K562 (cell line): ENCODE measurements around the gene ATP13A1. TPM values are rescaled to one million over a fixed set of nuclear protein-coding genes. Genes with fewer than 3 reads are reported as not detected.

Experiments
- ATAC-seq: fragments of 200-7000 bp; cut with Tn5 transposase; 3 replicates; pipeline ENCODE4 v1.9.1; 2020; ENCODE audit warnings: moderate library complexity
- BruUV-seq: library from RNA; stranded (reverse); fragments of 400-500 nt; replicated peaks from 2 replicates; lab custom pipeline; 2021; lab: Mats Ljungman, UMichigan
- CTCF ChIA-PET: fragments of 300-600 bp; formaldehyde crosslinking; extraction: SDS; loops from one replicate; lab custom pipeline; 2021; ENCODE audit warnings: low intra/inter-chr PET ratio; lab: Yijun Ruan, JAX
- POLR2A ChIA-PET: fragments of 300-600, 350-650 bp; sonication (Branson Sonifier 250); formaldehyde crosslinking; extraction: SDS; loops from one replicate; lab custom pipeline; 2021; ENCODE audit warnings: antibody characterized with exemption, inconsistent platforms; lab: Yijun Ruan, JAX
- DNase-seq, 4 experiments: peaks; one replicate each; pipeline versions ENCODE4 v3.0.0 to v3.0.0-alpha.2; 2011 to 2018; ENCODE audit warnings: low spot score in 3 of 4, mixed read lengths in 3 of 4; ENCODE audit errors: extremely low read depth in 1 of 4
- FAIRE-seq: peaks from 2 replicates; lab custom pipeline; 2011; peaks lifted over from hg19 to GRCh38; lab: Jason Lieb, UNC
- H2AFZ ChIP-seq: 2 replicates; pipeline ENCODE4 v1.6.0; 2011; ENCODE audit warnings: low read depth, low read length, control low read depth, inconsistent platforms
- H3K27ac ChIP-seq: fragments of 200-600 bp; 3 replicates; pipeline ENCODE4 v1.8.0; 2011; ENCODE audit warnings: low read depth, mild to moderate bottlenecking, control low read depth, inconsistent platforms, low read length, moderate library complexity, mixed read lengths; ENCODE audit errors: extremely low read depth
- H3K27me3 ChIP-seq, 2 experiments: fragments of 300-600 bp in 1 of 2; 2 replicates in 1 of 2; 3 replicates in 1 of 2; pipeline versions ENCODE4 v1.6.0 to v1.8.0; 2011; ENCODE audit warnings: inconsistent platforms in 2 of 2, low read length in 2 of 2, mild to moderate bottlenecking in 1 of 2, mixed read lengths in 1 of 2, moderate library complexity in 1 of 2; ENCODE audit not compliant: control insufficient read depth in 2 of 2, insufficient read depth in 2 of 2
- H3K36me3 ChIP-seq: fragments of 300-600 bp; 3 replicates; pipeline ENCODE4 v1.8.0; 2011; ENCODE audit warnings: mild to moderate bottlenecking, low read length, inconsistent platforms; ENCODE audit not compliant: control insufficient read depth, insufficient read depth
- H3K4me1 ChIP-seq, 2 experiments: fragments of 200-600 bp in 1 of 2; replicated peaks in 1 of 2; 2 replicates in 1 of 2; 3 replicates in 1 of 2; pipeline versions ENCODE4 v1.5.1 to v1.8.0; 2011; ENCODE audit warnings: inconsistent platforms in 2 of 2, low read length in 2 of 2, mild to moderate bottlenecking in 1 of 2, mixed read lengths in 1 of 2, moderate library complexity in 1 of 2; ENCODE audit not compliant: control insufficient read depth in 2 of 2, insufficient read depth in 2 of 2
- H3K4me2 ChIP-seq: 2 replicates; pipeline ENCODE4 v1.6.1; 2011; ENCODE audit warnings: low read length, control low read depth, inconsistent platforms, mixed read lengths; ENCODE audit not compliant: insufficient read depth
- H3K4me3 ChIP-seq: fragments of 200-600 bp; sonication (generic), shearing (Covaris generic); 2 replicates; pipeline ENCODE4 v1.5.1; 2016; ENCODE audit warnings: control low read depth, inconsistent platforms
- H3K79me2 ChIP-seq: fragments of 200-600 bp; 3 replicates; pipeline ENCODE4 v1.8.0; 2011; ENCODE audit warnings: low read length, inconsistent platforms; ENCODE audit not compliant: control insufficient read depth, insufficient read depth
- H3K9ac ChIP-seq, 2 experiments: 2 replicates each; pipeline versions ENCODE4 v1.6.0 to v1.6.1; 2011; ENCODE audit warnings: low read depth in 2 of 2, low read length in 2 of 2, control low read depth in 1 of 2, inconsistent platforms in 1 of 2, mild to moderate bottlenecking in 1 of 2, mixed read lengths in 1 of 2; ENCODE audit not compliant: insufficient read depth in 1 of 2
- H3K9me1 ChIP-seq: one replicate; pipeline ENCODE4 v1.6.0; 2011; ENCODE audit warnings: inconsistent platforms, mild to moderate bottlenecking, low read length, moderate library complexity; ENCODE audit not compliant: control insufficient read depth, insufficient read depth
- H3K9me3 ChIP-seq: replicated peaks from 2 replicates; pipeline ENCODE4 v1.5.1; 2011; ENCODE audit warnings: low read depth, low read length, inconsistent platforms; ENCODE audit not compliant: control insufficient read depth, insufficient read depth
- H4K20me1 ChIP-seq: replicated peaks from 2 replicates; pipeline ENCODE4 v1.6.1; 2011; ENCODE audit warnings: low read length, inconsistent platforms, mixed read lengths; ENCODE audit not compliant: control insufficient read depth, insufficient read depth
- BACH1 ChIP-seq: fragments of 200-800 bp; sonication (Bioruptor generic); IDR thresholded peaks from 2 replicates; pipeline ENCODE4 v1.6.1; 2016; ENCODE audit warnings: missing genetic modification characterization, missing compliant biosample characterization
- HMGN3 ChIP-seq: IDR thresholded peaks from 2 replicates; pipeline ENCODE4 v1.6.1; 2011; ENCODE audit warnings: borderline replicate concordance, low read depth, mild to moderate bottlenecking, mixed read lengths, low read length; ENCODE audit not compliant: insufficient read length; ENCODE audit errors: extremely low read depth
- POLR2AphosphoS2 ChIP-seq: IDR thresholded peaks from 2 replicates; pipeline ENCODE4 v1.6.1; 2012; ENCODE audit warnings: low read length, improper control_type of control experiment
- ZNF395 ChIP-seq: fragments of 200-800 bp; sonication (Bioruptor generic); IDR thresholded peaks from 2 replicates; pipeline ENCODE4 v1.6.1; 2017; ENCODE audit warnings: missing genetic modification characterization, missing compliant biosample characterization
- WGBS: fragments of 100-300 bp; shearing (Covaris generic); methylation state at CpG from one replicate; pipeline ENCODE4 v1.1.6; 2016; ENCODE audit warnings: low coverage, mixed read lengths; ENCODE audit not compliant: insufficient coverage; ENCODE audit errors: missing lambda C conversion rate; 5-methylcytosine and 5-hydroxymethylcytosine counted together
- in situ Hi-C: fragments of 300-500 bp; cut with MboI; formaldehyde crosslinking; loops from 4 replicates; pipeline ENCODE4 v1.15.0; 2018; ENCODE audit warnings: inconsistent platforms, mixed read lengths
- intact Hi-C: fragments of 100-400 bp; cut with micrococcal nuclease; formaldehyde crosslinking; loops from 2 replicates; pipeline ENCODE4 v1.14.2; 2022
- polyA plus RNA-seq, 8 experiments: library from polyadenylated mRNA; depleted of rRNA in 4 of 8; stranded (reverse) in 5 of 8; unstranded in 3 of 8; fragments of >200 nt; fragmentation: Nextera tagmentation in 2 of 8; fragmentation: Illumina TruSeq in 1 of 8; extraction: Ambion mirVana in 2 of 8; extraction: Trizol in 1 of 8; gene quantifications; 2 replicates each; pipeline versions ENCODE4 v1.2.1 to v1.2.3, GENCODE V29; 2011 to 2014; ENCODE audit warnings: inconsistent platforms in 1 of 8, missing spikeins in 1 of 8
- total RNA-seq, 7 experiments: library from RNA; depleted of rRNA in 6 of 7; stranded (reverse); fragments of >200 nt in 6 of 7; fragmentation: Illumina TruSeq in 2 of 7; extraction: Trizol in 2 of 7; gene quantifications; 2 replicates each; pipeline versions ENCODE4 v1.2.1 to v1.2.3, GENCODE V29; 2011 to 2021; ENCODE audit warnings: low replicate concordance in 1 of 7
- TF ChIP-seq, protein P1 (sequence below): fragments of 450-650 bp; IDR thresholded peaks from 2 replicates; pipeline ENCODE4 v1.6.1; 2016; ENCODE audit warnings: missing biosample characterization, missing genetic modification characterization

ATP13A1 gene
- total and polyA plus RNA-seq, 9 of the 15 experiments (the other 6 are each of a cell fraction or from before 2014, with no cell fraction given) = 0.90 to 83.8 (median 23.1) TPM

DNA sequence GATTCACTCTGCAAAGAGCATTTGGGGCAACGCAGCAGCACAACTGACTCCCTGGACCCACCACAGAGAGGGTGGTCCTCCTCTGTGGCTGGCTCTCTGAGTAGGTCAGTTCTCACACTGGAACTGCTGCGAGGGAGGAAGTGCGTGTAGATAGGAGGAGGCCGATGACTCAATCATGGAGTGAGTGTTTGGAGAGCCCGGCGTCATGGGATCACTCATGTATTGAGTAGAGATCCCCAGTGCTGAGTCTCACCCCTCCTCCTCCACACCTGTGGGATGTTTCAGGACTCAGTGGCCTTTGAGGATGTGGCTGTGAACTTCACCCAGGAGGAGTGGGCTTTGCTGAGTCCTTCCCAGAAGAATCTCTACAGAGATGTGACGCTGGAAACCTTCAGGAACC is 14.1 kb upstream of the ATP13A1 start:
- 97% methylated on average over 7 of the region's 7 CpGs for WGBS
- in situ Hi-C loops (no loop called here), intact Hi-C loops (no loop called here)
- Histone ChIP-seq H3K79me2 (no peaks in the 10 kb centered on the region), H3K4me1 (no peaks in the 10 kb centered on the region; a peak in 1 of 5 replicates), H3K9ac (no peak overlapping the region), H2AFZ (no peak overlapping the region), H3K4me2 (no peak overlapping the region), H3K9me1 (no peaks in the 10 kb centered on the region), H3K36me3 (peaks cover 58% of the 10 kb centered on the region), H3K4me3 (no peak overlapping the region), H3K9me3 (peaks cover 20% of the 10 kb centered on the region), H4K20me1 (no peaks in the 10 kb centered on the region), H3K27me3 (no peaks in the 10 kb centered on the region), H3K27ac (no peak overlapping the region)
- ATAC-seq (no peak), DNase-seq (no peak), FAIRE-seq (no peak)
- BruUV-seq = no TSS peak
- TF ChIP-seq ZNF395 (CRISPR knock-in tag) = no peak
- no peak for TF ChIP-seq BACH1 (tag)
- no peak for TF ChIP-seq HMGN3
- TF ChIP-seq POLR2AphosphoS2 = no peak
- TF ChIP-seq, protein P1, sequence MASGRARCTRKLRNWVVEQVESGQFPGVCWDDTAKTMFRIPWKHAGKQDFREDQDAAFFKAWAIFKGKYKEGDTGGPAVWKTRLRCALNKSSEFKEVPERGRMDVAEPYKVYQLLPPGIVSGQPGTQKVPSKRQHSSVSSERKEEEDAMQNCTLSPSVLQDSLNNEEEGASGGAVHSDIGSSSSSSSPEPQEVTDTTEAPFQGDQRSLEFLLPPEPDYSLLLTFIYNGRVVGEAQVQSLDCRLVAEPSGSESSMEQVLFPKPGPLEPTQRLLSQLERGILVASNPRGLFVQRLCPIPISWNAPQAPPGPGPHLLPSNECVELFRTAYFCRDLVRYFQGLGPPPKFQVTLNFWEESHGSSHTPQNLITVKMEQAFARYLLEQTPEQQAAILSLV = no peak
- ChIA-PET CTCF (no interaction called here), POLR2A (interaction anchor here (1.3 kb wide), 1 partner anchor 68 kb away, joined by 3 read pairs; no protein-coding TSS in a partner anchor)
